GM23338 (cell line): Measurements from ENCODE around the gene LRP1-AS.

Experiments used
- CREB1 ChIP-seq: fragments of 250-450 bp; sonication (Bioruptor Pico); IDR thresholded peaks from 2 replicates; pipeline ENCODE4 v1.5.0; 2020; ENCODE audit warnings: low read depth, mild to moderate bottlenecking, moderate library complexity
- CTCF ChIP-seq, 2 experiments: fragments of 200-600 bp in 1 of 2; sonication (generic) in 1 of 2; conservative IDR thresholded peaks; 2 replicates each; pipeline versions ENCODE4 v1.5.1 to v1.6.1; 2016 to 2017; ENCODE audit warnings: antibody characterized with exemption in 2 of 2, low read depth in 2 of 2, mild to moderate bottlenecking in 2 of 2, moderate library complexity in 1 of 2
- EZH2 ChIP-seq: fragments of 200-600 bp; sonication (generic); IDR thresholded peaks from one replicate; pipeline ENCODE4 v1.8.0; 2017; ENCODE audit warnings: antibody characterized with exemption, mild to moderate bottlenecking, low read depth; ENCODE audit not compliant: unreplicated experiment
- EZH2phosphoT487 ChIP-seq: fragments of 200-600 bp; sonication (generic); IDR thresholded peaks from one replicate; pipeline ENCODE4 v1.8.1; 2018; ENCODE audit warnings: antibody characterized with exemption; ENCODE audit not compliant: unreplicated experiment
- JUNB ChIP-seq: IDR thresholded peaks from one replicate; pipeline ENCODE4 v1.6.1; 2016; ENCODE audit warnings: antibody characterized with exemption; ENCODE audit not compliant: unreplicated experiment
- POLR2AphosphoS5 ChIP-seq: IDR thresholded peaks from 2 replicates; pipeline ENCODE4 v1.6.1; 2016; ENCODE audit warnings: antibody characterized with exemption, low read depth
- REST ChIP-seq: IDR thresholded peaks from one replicate; pipeline ENCODE4 v1.6.1; 2018; ENCODE audit warnings: antibody characterized with exemption; ENCODE audit not compliant: unreplicated experiment
- ZNF114 ChIP-seq: fragments of 250-450 bp; sonication (Bioruptor Pico); IDR thresholded peaks from 2 replicates; pipeline ENCODE4 v1.5.0; 2020; ENCODE audit warnings: mild to moderate bottlenecking, moderate library complexity

- TF ChIP-seq CTCF (conservative IDR thresholded peaks at IDR 0.05; ENCODE audit: low read depth in 2 of 2) (no peak), JUNB (no peak), EZH2 (no peak), REST (no peak), POLR2AphosphoS5 (no peak), EZH2phosphoT487 (no peak), CREB1 (CRISPR knock-in tag) (no peak), ZNF114 (CRISPR knock-in tag) (no peak)
These were observed 33.0 kb upstream of the LRP1-AS start for GRCh38 chr12:57180321-57180989.
